Measurements from ENCODE around the gene LRRC30.
A peak's percentile ranks its signal among the peaks of the same experiment; 100 is the strongest.

LRRC30 gene

DNA sequence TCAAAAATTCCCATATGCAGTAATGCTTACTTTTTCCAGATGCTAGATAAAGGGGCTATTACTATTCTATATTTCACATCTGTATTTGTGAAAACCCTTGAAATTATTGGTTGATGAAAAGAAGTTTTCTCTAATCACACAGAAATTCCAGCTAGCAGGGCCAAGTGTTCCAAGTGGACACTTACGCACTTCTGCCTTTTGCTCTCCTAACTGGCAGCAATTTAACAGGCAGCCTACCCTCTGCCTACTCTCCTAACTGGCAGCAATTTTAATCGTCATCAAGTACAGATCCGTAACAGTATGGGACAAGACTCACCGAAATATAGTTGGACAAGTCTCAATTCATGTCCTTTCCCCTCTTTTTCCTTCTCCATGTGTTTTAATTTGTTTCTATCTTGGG lies 12.0 kb downstream of the LRRC30 start:
- no peak for DNase-seq

DNA sequence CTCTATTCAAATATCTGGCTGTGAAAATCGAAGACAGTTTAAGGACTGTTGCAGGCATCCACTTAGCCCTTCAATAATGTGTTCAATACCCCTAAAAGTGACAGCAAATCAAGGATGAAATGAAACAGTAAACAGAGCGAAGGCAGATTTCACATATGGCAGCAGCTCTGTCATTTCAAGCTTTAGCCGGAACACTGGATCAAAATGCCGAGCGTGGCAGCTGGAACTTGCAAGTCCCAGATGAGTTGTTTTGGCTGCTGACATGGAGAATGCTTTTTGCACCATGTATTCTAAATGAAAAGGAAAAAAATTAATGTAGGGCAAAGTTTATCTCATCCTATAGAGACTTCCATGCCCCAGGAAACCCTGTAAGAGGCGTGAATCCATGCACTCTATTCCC lies 18.0 kb downstream of the LRRC30 start:
- DNase-seq = no peak

DNA sequence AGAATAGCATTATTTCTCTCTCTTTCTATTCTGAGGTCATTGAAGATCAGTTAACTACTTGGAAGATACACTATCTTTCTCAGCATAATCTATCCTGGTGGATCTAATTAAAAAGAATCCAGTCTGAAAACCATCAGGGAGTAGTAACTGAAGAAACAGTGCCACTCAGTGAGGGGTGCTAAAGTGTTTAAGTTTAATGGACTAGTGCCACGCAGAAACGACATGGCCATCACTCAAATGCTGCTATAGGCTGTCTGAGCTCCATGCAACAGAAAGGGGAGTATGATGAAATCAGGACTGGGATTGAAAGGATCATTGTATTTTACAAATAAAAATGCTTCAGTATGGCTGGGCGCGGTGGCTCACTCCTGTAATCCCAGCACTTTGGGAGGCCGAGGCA lies 23.3 kb downstream of the LRRC30 start:
- DNase-seq = no peak

DNA sequence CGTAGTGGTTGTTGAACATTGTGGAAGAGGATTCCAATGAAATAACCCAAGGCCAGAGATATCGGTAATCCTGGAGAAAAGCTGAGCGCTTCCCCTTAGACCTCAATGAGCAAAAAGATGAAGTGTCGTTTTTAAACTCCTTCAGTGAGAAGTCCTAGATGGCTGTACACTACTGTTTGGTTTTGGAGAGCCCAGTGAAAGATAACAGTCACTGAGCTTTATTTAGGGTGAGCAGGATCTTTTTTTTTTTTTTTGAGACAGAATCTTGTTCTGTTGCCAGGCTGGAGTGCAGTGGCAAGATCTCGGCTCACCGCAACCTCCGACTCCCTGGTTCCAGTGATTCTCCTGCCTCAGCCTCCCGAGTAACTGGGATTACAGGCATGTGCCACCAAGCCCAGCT lies 24.2 kb downstream of the LRRC30 start:
- no peak for DNase-seq

DNA sequence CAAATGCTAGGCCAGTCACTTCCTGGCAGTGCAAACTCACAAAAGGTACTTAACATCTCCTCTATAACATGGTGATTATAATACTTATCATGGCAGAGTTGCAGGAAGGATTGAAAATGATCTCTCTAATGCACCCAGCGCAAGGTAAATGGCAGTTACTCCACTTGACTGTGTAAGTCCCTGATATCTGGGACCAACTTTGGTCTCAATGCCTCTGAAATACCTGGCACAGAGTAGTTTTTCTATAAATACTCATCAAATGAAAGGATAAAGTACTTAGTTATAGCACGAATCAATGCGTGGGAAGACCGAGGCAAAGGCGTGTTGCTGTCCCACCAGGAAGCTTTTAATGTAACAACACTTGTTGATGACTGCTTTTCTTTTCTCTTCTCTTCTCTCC lies 24.8 kb downstream of the LRRC30 start:
- DNase-seq = no peak

DNA sequence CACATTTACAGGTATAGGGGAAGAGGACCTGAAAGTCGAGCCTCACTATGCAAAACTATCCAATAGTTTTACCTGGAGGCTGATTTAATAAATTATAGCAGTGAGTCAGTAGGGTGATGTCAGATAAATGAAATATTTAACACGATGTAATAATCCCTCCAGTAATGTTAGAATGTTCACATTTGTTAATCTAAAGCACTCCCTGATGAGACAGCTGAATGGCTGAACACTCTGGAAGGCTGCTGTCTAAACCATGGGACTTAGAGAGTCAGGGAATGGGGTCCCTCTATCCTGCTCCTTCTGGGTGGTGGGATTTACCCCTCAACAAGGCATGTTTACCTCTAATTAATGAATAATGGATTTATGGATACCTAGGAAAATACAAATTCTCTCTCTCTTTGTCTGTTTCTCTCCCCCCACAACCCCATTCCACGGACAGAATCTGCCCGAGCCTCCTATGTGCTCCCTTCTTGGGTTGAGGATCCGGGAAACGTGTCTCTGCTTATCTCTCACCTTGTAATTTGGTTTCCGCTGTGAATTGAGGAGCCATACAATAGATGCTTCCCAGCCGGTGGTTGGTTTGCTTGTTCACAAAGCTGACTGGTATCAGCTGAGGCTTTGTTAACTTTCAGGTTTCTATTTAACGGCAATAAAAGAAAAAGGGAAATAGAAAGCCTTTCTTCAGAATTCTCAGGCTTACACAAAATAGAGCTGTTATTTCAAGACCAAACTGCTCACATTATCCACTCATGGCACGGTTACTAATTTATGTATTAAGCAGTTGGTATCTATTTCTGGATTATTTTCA lies 25.9 kb downstream of the LRRC30 start:
- DNase-seq = no peak

DNA sequence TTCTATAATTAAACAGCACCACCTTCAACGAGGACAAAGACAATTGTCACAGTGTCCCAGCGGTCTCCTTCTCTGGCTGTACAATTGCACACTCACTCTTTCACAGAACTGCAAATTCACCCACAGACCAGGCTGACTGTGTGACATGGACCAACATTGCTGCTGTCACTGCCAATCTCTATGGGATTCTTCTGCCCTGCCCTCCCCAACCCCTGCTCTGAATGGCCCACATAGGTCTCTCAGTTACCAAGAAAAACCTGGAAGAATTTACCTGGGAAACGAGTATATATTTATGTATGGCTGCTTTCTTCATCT lies 26.5 kb downstream of the LRRC30 start:
- DNase-seq = no peak

DNA sequence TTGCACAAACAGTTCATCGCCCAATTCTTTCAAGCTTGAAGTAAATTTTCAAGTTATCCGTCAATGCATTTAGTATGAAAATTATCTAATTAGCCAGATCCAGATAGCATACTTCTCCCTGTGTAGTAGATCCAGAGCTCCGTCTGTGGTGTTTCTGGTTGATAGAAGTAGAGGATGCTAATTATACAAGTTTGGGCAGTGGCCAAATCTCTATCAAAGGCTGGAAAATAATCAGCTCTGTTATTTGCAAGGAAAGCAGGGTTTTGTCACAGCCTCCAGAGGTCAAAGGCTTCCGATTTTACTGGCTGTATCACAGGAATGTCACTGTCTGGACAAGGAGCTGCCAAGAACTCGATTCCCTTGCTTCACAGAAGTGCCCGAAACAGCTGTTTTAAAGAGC lies 28.6 kb downstream of the LRRC30 start:
- DNase-seq = no peak

DNA sequence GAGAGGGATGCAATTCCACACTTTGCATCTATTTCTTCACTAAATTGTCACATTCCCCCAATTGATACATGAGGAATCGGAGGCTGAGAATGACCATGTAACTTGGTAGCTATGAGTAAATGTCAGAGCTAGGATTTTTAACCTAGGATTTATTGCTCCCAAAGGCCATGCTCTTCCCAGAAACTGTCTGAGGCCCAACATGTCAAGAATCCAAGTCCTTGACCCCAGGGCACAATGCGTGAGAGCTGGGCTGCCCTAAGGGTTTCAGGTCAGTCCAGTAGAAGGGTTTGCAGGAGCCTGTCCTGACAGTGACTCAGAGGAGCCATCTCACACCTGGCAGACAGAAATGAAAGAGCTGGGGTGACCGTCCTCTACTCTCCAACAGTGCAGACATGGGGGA lies 30.3 kb downstream of the LRRC30 start:
- no peak for DNase-seq

DNA sequence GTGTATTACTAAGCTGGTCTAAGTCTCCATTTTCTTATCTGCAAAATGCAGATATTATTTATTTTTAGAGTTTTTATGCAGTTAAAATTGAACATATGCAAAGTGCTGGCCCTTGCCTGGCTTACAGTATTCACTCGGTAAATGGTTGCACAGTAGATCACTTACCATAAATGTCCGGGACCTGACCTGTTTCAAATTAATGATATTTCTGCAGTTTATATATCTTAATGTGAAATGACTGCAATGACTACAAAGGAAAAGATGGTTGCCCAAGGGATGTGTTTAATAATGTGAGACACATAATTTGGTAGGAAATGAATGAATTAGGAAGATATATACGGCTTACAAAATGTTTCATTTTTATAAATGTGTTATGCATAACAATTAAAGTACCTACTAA lies 37.1 kb downstream of the LRRC30 start:
- no peak for DNase-seq

DNA sequence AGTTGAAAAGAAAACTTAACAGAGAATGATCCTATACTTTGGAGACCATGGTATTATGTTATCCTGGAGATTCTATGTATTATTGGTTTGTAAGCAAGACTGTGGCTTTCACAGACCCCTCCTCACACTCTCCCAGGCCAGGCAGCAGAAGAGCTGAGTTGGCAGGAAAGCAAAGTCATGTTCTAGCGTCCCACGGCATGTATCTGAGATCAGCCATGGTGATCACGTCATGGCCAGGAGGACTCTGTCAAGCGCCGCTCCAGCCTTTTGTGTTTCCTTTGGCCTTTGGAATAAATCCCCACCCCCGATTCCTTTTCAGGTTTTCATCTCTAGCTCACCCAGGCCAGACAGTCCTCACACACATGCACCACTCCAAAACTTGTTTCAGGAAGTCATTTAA lies 39.1 kb downstream of the LRRC30 start:
- no peak for DNase-seq

DNA sequence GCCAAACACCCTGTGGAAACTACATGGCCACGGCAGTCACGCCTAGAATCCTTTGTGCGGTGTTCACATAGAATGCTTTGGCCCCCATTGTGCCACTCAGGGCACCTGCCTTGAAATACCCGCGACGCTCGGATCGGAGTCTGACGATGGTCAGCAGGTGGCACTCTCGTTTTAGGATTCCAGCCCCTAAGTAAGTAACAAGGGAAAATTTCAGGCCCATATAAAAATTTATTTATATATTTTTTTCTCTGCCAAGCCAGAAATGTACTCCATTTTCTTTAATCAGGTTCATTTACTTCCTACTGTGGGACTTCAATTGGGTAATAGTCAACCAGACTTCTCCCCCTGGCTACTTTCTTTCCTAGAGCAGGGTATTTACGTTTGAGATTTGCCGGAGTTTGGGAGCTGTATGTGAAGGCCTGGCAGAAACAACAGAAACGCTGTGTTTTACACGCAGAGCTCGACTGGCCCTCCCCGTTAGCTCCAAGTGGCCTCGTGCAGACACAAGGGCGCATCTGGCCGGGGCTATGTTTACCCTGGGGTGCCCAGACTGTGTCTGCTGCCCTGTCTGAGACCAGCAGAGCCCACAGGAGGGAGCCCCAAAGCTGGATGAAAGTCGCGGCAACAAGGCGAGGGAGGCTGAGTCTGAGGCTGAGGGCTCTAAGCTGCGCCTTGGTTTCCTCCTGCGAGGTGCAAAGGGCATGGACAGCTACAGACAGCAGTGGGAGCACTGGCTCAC lies 41.6 kb downstream of the LRRC30 start:
- DNase-seq = no peak

DNA sequence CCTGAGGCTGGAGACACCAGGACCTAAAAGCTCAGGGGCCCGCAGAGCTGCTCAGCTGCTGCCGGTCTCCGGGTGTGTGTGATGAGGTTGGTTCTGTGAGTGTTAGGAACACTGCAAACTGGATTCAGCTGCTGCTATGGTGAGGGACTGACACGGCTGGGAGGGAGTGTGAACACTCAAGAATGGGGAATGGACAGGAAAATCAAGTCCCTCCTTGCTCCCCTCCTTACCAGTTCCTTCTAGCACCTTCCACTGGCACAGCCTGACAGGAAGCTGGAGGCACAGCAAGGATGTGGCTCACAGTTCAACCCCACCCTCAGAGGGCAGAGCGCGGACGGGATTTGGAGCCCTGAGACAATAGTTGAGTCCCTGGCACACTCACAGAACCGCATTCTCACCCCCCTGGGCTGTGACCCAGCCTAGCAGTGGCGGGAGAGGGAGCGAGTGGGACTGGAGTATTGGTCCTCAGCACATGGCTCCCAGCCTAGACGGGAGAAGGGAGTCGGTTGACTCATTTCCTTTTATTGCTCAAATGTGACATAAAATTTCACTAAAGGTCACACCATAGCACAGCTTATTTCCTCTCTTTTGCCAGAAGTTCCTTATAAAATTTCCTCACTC lies 42.5 kb downstream of the LRRC30 start:
- peak; percentile 7 for DNase-seq

DNA sequence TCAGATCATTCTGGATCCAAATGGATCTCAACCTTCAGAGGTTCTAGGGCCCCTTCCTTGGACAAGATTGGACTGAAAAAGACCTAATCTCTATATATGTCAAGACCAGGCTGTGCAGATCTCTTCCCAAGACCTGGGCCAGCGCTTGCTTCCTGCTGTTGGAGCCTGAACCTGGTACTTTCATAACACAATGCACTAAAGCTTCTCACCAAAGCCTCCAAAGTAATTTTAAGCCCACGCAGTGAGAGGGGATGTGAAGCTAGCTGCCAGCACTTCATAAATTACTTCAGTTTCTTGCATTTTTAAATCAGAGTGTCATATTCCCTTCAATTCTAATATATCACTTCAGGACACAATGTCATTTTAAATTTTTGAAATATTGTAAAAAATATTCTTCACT lies 50.7 kb downstream of the LRRC30 start:
- DNase-seq = no peak
